ENCODE data around the gene IQCC.
A peak's percentile ranks its signal among the peaks of the same experiment; 100 is the strongest.

The IQCC gene

DNA sequence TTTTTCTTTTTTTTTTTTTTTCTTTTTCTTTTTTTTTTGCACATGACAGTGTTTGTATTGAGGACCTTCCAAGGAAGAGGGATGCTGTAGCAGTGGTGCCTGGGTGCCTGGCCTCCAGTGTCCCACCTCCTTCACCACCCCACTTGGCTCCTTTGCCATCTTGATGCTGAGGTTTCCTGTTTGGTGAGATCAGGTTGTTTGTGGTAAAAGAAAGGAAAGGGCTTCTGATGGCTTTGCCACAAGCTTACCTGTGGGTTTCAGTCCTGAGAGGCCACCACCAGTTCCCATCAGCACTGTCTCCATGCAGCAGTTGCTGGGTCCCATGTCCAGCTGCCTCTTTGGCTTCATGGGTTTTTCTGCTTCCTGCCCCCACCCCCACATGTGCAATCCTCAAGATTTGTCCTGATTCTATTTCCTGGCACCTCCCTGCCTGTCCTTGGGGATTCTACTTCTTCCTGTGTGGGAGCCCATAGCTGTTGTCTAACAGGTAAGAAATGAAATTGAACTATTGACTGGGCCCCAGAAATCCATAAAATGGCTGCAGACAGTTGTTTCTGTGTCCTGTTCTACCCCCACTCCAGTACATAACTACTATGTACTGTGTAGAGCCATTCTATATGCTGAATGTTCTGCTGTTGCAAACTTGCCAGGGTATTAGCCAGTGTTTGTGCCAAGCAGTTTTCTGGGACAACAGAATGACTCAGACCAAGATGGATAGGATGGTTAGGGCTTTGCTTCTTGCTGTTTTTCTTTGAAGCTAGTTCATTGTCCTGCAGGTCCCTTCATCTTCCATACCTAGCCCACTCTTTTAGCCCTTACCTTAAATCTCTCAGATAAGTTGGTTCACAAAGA, 9.3 kb upstream of the IQCC start:
- DNase-seq = no peak

GRCh38 chr1:32197074-32197473, 8.4 kb upstream of the IQCC start:
- DNase-seq = no peak

DNA sequence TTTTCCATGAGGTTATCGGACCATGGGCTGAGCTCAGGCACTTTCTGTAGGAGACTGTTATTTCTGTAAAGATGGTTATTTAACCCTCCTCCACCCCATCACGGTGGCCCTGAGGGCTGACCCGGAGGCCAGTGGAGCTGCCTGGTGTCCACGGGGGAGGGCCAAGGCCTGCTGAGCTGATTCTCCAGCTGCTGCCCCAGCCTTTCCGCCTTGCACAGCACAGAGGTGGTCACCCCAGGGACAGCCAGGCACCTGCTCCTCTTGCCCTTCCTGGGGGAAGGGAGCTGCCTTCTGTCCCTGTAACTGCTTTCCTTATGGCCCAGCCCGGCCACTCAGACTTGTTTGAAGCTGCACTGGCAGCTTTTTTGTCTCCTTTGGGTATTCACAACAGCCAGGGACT, 7.6 kb upstream of the IQCC start:
- DNase-seq = no peak

GRCh38 chr1:32198237-32199042, 7.0 kb upstream of the IQCC start:
- DNase-seq = no peak

- DNase-seq = no peak
Observed at GRCh38 chr1:32199043-32199716, 6.3 kb upstream of the IQCC start.

DNA sequence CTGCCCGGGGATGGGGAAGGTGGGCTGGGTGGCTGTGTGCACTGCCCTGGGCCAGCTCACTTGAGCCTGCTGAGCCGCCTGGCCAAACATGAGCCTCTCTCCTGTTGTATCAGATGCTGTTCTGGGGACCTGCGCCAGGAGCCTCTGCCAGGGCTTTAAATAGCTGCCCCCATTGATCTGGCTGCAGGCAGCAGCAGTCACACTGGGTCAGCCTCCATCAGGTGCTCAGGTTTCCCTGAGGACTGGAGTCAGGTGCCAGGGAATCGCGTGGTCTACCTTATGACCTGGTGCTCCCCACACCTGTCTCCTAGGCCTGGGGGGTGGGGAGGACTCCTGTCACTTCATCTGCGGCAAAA, 5.8 kb upstream of the IQCC start:
- DNase-seq = peak; percentile 39

DNA sequence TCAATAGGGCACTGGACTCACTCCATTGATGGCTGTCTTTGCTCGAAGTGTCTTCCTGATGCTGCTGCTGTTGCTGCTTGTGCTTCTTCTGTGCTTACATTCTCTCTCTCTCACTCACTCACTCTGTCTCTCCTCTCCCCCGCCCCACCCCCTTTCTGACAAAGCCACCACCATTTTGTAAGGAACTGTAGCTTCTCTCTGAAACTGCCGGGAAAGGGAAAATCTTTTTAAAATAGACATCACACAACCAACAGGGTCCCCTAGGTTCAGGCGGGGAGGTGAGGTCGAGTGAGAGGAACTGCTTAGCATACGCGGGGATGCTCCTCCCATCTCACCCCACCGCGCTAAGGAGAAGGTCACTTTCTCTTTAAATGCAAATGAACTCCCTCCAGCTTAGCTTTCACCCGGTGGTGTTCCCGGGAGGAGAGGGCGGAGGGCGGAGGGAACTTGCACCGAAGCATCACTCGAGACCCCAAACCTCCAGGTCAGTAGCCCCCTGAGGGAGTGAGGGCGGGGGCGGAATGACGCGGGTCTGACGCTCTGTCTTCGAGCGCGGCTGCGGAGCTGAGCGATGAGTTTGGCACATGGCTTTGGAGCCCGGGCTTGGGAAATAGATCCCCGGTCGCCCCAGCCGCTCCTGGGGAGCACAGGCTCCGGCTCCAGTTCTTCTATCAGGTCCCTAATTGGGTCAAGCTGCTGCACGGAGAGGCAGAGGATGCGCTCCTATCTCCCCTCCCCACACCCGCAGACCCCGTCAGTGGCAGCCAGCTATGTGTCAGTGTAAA, 5.1 kb upstream of the IQCC start, which contains the start of gene CCDC28B:
CCDC28B (plus strand) TSS at position 370 of the 785 bp plus-strand sequence. CDS start 1,341 bp downstream, outside the sequence.
- DNase-seq = peak; percentile 86

- peak; percentile 85 for DNase-seq
Observed at GRCh38 chr1:32201011-32201855, 4.2 kb upstream of the IQCC start.

- no peak for DNase-seq
Observed at GRCh38 chr1:32204943-32205361, 519 bp upstream of the IQCC start.

DNA sequence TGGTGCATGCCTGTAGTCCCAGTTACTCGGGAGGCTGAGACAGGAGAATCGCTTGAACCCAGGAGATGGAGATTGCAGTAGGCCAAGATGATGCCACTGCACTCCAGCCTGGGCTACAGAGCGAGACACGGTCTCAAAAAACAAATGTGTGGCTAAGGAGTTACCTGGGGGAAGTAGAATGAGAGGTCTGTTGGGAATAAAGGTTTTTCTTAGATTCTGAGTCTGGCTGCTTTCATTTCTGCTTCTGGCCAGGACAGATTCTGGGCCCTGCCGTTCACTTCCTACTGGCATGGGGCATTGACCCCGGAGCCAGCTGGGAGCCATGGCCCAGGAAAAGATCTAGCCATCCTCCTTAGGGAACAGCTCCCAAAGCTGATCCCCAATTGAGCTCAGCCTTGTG, 3.0 kb downstream of the IQCC start:
- no peak for DNase-seq

GRCh38 chr1:32208891-32209328, 3.4 kb downstream of the IQCC start, which contains the start of gene DCDC2B:
TSS of gene DCDC2B (plus strand) at chr1:32209089. CDS start at chr1:32209094, 5 bp downstream.
- peak; percentile 93 for DNase-seq

DNA sequence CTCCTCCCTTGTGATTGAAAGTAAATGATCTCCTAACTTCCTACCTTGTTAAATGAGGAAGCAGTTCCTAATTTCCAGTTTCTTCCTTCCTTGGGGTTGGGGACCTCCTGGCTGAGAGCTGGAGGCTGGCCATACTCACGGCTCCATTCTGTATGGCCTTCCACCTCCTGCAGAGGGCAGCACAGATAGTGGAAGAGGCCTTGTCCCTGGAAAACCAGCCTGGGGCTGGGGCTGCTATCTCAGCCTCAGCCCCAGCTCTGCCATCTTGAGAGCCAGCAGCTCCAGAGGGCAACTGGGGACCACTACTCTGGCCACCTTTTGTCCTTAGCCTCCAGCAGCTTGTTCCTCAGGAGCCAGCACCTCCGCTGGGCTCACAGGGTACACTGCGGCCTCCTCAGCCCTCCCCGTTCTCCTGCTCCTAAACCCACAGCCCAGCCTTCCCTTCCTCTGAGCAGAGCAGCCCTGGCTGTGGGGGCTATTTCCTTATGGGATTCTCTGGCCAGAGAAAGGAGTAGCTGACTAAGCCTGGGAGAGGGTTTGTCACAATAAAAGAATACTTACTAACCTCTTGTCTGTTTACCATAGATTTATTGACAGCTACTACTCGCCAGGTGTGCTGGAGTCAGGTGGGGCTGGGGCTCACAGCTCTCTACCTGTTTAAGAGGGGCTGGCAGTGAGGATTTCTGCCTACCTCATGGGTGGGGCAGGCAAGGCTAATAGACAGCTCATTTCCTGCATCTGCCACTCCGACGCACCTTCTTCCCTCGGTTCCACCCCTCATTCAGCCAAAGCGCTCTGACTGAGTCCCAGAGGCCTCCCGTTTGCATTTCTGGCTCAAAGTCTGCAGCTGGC, 10.4 kb downstream of the IQCC start:
- peak; percentile 85 for DNase-seq

DNA sequence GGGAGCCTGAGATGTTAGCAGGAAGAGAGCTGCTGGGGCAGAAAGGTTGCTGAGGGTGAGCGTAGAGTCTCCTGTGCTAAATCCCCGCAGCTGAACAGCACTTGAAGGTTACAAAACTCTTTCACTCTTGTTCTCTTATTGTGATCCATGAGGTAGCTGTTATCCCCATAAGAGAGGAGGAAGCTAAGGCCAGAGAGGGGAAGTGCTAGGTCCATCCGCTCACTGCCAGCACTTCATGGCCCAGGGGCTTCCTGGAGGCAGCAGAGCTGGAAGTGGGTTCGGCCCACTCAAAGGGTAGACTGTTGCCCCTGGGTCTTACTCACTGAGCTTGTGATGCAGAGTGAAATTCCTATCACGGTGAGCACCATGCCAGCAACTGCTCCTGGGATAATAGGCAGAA, 11.1 kb downstream of the IQCC start:
- DNase-seq = no peak

DNA sequence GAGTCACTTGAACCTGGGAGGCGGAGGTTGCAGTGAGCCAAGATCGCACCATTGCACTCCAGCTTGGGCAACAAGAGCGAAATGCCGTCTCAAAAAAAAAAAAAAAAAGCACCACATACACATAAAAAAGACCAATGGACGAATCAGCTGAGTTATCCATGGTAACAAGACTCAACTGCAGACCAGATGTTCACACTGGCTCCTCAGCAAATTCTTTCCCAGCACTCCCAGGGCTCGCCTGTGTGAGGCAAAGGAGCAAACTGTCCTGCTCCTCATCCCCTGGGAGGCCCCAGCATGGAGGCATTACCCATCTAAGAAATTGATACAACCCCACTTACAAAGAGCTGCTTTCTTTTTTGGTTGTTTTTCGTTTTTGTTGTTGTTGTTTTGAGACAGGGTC, 13.6 kb downstream of the IQCC start:
- DNase-seq = no peak

- DNase-seq = peak; percentile 35
Observed at GRCh38 chr1:32220746-32221580, 15.5 kb downstream of the IQCC start.

- DNase-seq = no peak
Observed at GRCh38 chr1:32221581-32221979, 16.1 kb downstream of the IQCC start.

GRCh38 chr1:32221980-32222755, 16.7 kb downstream of the IQCC start, which contains the start of the genes EIF3I and TMEM234:
TSS of gene EIF3I (plus strand) at chr1:32222407. CDS start at chr1:32222442, 35 bp downstream.
TSS of gene TMEM234 (minus strand) at chr1:32222353. CDS start at chr1:32222322, 31 bp downstream.
- peak; percentile 98 for DNase-seq

DNA sequence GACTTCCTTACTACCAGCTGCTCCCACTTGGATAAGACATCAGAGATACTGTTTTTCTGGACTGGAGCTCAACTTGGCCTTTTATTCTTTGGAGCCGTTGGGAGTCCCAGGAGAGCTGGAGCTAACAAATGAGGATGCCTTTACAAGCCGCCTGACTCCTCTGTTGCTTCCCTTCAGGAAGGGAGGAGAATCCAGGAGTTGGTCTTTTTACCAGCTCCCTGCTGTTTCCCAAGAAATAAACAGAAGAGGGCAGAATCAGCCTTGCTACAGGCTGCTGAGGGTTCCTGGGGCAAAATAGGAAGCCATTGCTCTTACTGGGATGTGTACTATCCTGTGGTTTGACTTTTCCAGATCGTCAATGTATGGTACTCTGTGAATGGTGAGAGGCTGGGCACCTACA, 18.2 kb downstream of the IQCC start:
- no peak for DNase-seq
